ENCODE results near the gene PIP5K1C.
"Not testable (repeated sequence)": the region's sequence is repeated elsewhere in the genome, so short reads cannot be mapped to it uniquely, and the experiment has no call there.

PIP5K1C gene

GRCh38 chr19:3659746-3660112 is 40.5 kb downstream of the PIP5K1C start:
- no peak for DNase-seq

GRCh38 chr19:3658870-3659745 is 41.2 kb downstream of the PIP5K1C start:
- DNase-seq: no peak

- DNase-seq: no peak
These were observed 42.0 kb downstream of the PIP5K1C start for GRCh38 chr19:3658004-3658869.

- DNase-seq: no peak
These were observed 42.9 kb downstream of the PIP5K1C start for GRCh38 chr19:3657395-3657769.

- DNase-seq: no peak
These were observed 43.4 kb downstream of the PIP5K1C start for GRCh38 chr19:3656747-3657394.

- no peak for DNase-seq
These were observed 44.1 kb downstream of the PIP5K1C start for GRCh38 chr19:3656073-3656746.

- no peak for DNase-seq
These were observed 44.7 kb downstream of the PIP5K1C start for GRCh38 chr19:3655402-3656072.

GRCh38 chr19:3653865-3654513 is 46.3 kb downstream of the PIP5K1C start:
- no peak for DNase-seq

GRCh38 chr19:3653081-3653795 is 47.0 kb downstream of the PIP5K1C start:
- DNase-seq: no peak

GRCh38 chr19:3652422-3652821 is 47.8 kb downstream of the PIP5K1C start:
- DNase-seq: no peak

- DNase-seq: no peak
These were observed 48.6 kb downstream of the PIP5K1C start for GRCh38 chr19:3651684-3652083.

- no peak for DNase-seq
These were observed 50.4 kb downstream of the PIP5K1C start for GRCh38 chr19:3649888-3650287.

- DNase-seq: no peak
These were observed 52.0 kb downstream of the PIP5K1C start for GRCh38 chr19:3648037-3648905.

- DNase-seq: not testable (repeated sequence)
These were observed 53.2 kb downstream of the PIP5K1C start for GRCh38 chr19:3647102-3647501.

GRCh38 chr19:3646336-3647092 is 53.8 kb downstream of the PIP5K1C start:
- no peak for DNase-seq

GRCh38 chr19:3645726-3646125 is 54.5 kb downstream of the PIP5K1C start:
- no peak for DNase-seq

GRCh38 chr19:3645067-3645396 is 55.2 kb downstream of the PIP5K1C start:
- no peak for DNase-seq

- DNase-seq: no peak
These were observed 55.8 kb downstream of the PIP5K1C start for GRCh38 chr19:3644351-3645066.
